Activated gamma-delta T cell treated with anti-CD3 and anti-CD28 coated beads, Interleukin-2, amount 50 U/mL, for 16 hours (primary cell): ENCODE data around the gene GGT6.
"Not testable (repeated sequence)": the region's sequence is repeated elsewhere in the genome, so short reads cannot be mapped to it uniquely, and the experiment has no call there.

Experiments
- DNase-seq: peaks from one replicate; pipeline ENCODE4 v3.0.0-alpha.2; 2020; ENCODE audit warnings: low read depth

Gene GGT6

GRCh38 chr17:4591529-4591928 is 31.2 kb upstream of the GGT6 start:
- no peak for DNase-seq

GRCh38 chr17:4590981-4591453 is 30.6 kb upstream of the GGT6 start:
- DNase-seq = no peak

- DNase-seq = not testable (repeated sequence)
Observed at GRCh38 chr17:4590042-4590441, 29.7 kb upstream of the GGT6 start.

GRCh38 chr17:4588898-4589625 is 28.7 kb upstream of the GGT6 start:
- DNase-seq = no peak

GRCh38 chr17:4588391-4588790 is 28.0 kb upstream of the GGT6 start:
- no peak for DNase-seq

GRCh38 chr17:4587803-4588202 is 27.4 kb upstream of the GGT6 start:
- DNase-seq = no peak

- no peak for DNase-seq
Observed at GRCh38 chr17:4587195-4587594, 26.8 kb upstream of the GGT6 start.

GRCh38 chr17:4586043-4586442 is 25.7 kb upstream of the GGT6 start:
- DNase-seq = no peak

GRCh38 chr17:4585638-4585994 is 25.2 kb upstream of the GGT6 start:
- DNase-seq = no peak

- no peak for DNase-seq
Observed at GRCh38 chr17:4584917-4585637, 24.7 kb upstream of the GGT6 start.

GRCh38 chr17:4584101-4584916 is 23.9 kb upstream of the GGT6 start, which contains the start of gene SMTNL2:
TSS of gene SMTNL2 (plus strand) at chr17:4584529. CDS start at chr17:4584606, 77 bp downstream.
- DNase-seq = no peak

- DNase-seq = no peak
Observed at GRCh38 chr17:4583782-4584100, 23.4 kb upstream of the GGT6 start.

GRCh38 chr17:4583206-4583605 is 22.8 kb upstream of the GGT6 start:
- no peak for DNase-seq

- no peak for DNase-seq
Observed at GRCh38 chr17:4582691-4583090, 22.3 kb upstream of the GGT6 start.

- no peak for DNase-seq
Observed at GRCh38 chr17:4582101-4582501, 21.7 kb upstream of the GGT6 start.

GRCh38 chr17:4580291-4580690 is 19.9 kb upstream of the GGT6 start:
- no peak for DNase-seq

GRCh38 chr17:4579678-4580077 is 19.3 kb upstream of the GGT6 start:
- no peak for DNase-seq

- not testable (repeated sequence) for DNase-seq
Observed at GRCh38 chr17:4578349-4578748, 18.0 kb upstream of the GGT6 start.

GRCh38 chr17:4577386-4577993 is 17.1 kb upstream of the GGT6 start:
- DNase-seq = no peak

- no peak for DNase-seq
Observed at GRCh38 chr17:4576729-4577322, 16.4 kb upstream of the GGT6 start.

- DNase-seq = no peak
Observed at GRCh38 chr17:4576161-4576558, 15.8 kb upstream of the GGT6 start.

GRCh38 chr17:4574448-4575045 is 14.2 kb upstream of the GGT6 start:
- no peak for DNase-seq
